ENCODE data around the gene PALLD. TPM values are rescaled to one million over a fixed set of nuclear protein-coding genes. Genes with fewer than 3 reads are reported as not detected.

The PALLD gene
- total RNA-seq, 3 donors from 2014 or later, result 112 to 663 (median 150) TPM

- Histone ChIP-seq H3K4me3 (no peak overlapping the region), H3K36me3 (ENCODE audit: low read depth) (no peaks in the 10 kb centered on the region), H3K4me1 (ENCODE audit: low read depth) (no peaks in the 10 kb centered on the region), H3K9me3 (no peaks in the 10 kb centered on the region)
- no peak for TF ChIP-seq CTCF (IDR thresholded peaks at IDR 0.05)
- intact Hi-C loops (cut with DNase I, micrococcal nuclease), result no loop called here
- DNase-seq (no peak), ATAC-seq (no peak)
Measured at GRCh38 chr4:168636040-168636439, 139.2 kb downstream of the PALLD start.

DNA sequence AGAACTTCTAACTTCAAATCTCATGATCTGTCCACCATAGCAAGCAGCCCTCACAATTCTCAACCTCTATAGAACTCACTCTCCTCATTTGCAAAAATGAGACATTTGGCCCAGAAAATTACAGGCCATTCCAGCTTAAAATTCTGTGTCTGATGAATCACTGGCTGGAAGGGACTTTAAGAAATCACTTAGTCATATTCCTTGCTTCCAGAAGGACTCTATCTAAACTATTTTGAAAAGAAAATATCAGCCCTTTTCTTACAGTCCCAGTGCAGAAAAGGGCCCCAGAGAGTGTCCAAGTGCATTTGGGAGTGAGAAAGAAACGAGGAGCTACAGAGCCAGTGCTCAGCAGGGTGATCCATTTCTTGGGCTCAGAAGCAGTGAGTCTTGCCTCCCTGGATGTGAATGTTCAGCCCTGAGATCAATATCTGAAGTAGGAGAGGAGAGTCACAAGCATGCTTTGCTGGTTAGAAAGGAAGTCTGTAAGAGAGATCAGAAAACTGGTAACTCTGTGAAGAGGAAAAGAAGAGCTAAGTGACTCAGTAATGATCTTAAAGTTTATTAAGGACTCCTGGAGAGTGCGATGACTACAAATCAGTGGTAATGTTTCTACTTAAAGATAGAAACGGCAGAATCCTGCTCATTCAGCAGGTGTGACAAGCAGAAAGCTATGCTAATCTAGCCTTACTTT is 139.8 kb downstream of the PALLD start:
- no peaks in the 10 kb centered on the region for H3K9me3 ChIP-seq
- H3K4me3 ChIP-seq, result no peak overlapping the region
- H3K4me1 ChIP-seq (ENCODE audit: low read depth), result no peaks in the 10 kb centered on the region
- DNase-seq (no peak), ATAC-seq (no peak)
- intact Hi-C loops (cut with DNase I, micrococcal nuclease), result no loop called here
- no peak for TF ChIP-seq CTCF (IDR thresholded peaks at IDR 0.05)
- H3K36me3 ChIP-seq (ENCODE audit: low read depth), result no peaks in the 10 kb centered on the region

GRCh38 chr4:168637872-168638756 is 141.3 kb downstream of the PALLD start:
- ATAC-seq, result peak; percentile 27
- no peak for DNase-seq
- H3K4me1 ChIP-seq (ENCODE audit: low read depth), result no peaks in the 10 kb centered on the region
- H3K9me3 ChIP-seq, result no peaks in the 10 kb centered on the region
- no peaks in the 10 kb centered on the region for H3K36me3 ChIP-seq (ENCODE audit: low read depth)
- no peak for TF ChIP-seq CTCF (IDR thresholded peaks at IDR 0.05)
- H3K4me3 ChIP-seq, result no peak overlapping the region
- intact Hi-C loops (cut with DNase I, micrococcal nuclease), result no loop called here

DNA sequence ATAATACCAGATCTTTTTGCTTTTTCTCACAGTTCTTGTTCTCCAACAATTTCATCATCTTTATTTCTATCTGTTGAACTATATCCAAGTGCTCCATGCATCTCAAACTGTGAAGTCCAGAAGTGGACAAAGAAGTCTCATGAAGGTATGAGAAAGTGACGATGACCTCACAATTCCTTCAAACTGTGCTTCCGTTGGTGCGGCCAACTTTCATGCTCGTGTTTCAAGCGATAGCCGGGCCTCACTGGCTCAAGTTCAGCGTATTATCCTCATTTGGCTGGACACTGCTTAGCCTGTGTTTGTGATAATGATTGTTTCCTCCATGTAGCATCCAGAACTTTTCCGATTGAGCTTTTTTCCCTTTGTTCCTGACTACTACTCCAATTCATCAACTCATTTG is 143.1 kb downstream of the PALLD start:
- no peak for ATAC-seq
- H3K4me1 ChIP-seq (ENCODE audit: low read depth), result no peaks in the 10 kb centered on the region
- DNase-seq, result no peak
- H3K9me3 ChIP-seq, result no peaks in the 10 kb centered on the region
- TF ChIP-seq CTCF (IDR thresholded peaks at IDR 0.05), result no peak
- no peaks in the 10 kb centered on the region for H3K36me3 ChIP-seq (ENCODE audit: low read depth)
- intact Hi-C loops (cut with DNase I, micrococcal nuclease), result no loop called here
- no peak overlapping the region for H3K4me3 ChIP-seq

DNA sequence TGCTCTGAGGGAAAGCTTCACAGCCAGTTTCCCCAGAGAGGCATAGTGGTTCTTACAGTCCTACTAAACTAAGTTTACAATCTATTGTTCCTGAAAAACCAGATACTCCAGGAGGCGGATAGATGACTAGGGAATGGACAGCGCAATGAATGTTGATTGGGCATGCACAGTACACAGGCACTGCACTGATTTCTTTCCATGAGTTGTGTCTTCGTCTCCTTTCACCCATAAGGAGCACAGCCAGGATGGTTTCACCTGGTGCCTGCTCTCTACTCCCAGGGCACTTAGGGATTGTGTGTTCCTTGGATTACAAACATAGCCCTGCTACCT is 144.9 kb downstream of the PALLD start:
- H3K9me3 ChIP-seq, result no peaks in the 10 kb centered on the region
- H3K4me3 ChIP-seq, result no peak overlapping the region
- H3K4me1 ChIP-seq (ENCODE audit: low read depth), result no peaks in the 10 kb centered on the region
- ATAC-seq (peak; percentile 21), DNase-seq (no peak)
- no peaks in the 10 kb centered on the region for H3K36me3 ChIP-seq (ENCODE audit: low read depth)
- intact Hi-C loops (cut with DNase I, micrococcal nuclease), result no loop called here
- TF ChIP-seq CTCF (IDR thresholded peaks at IDR 0.05), result no peak

Measured in mucosa of descending colon (tissue), 3 donors.